Spleen (tissue), 7 donors: ENCODE data around the gene DNAH11.

Experiments
- POLR2A ChIP-seq, 3 donors: fragments of 450-650 bp; IDR thresholded peaks; one replicate each; pipeline ENCODE4 v1.5.1; 2017; ENCODE audit warnings: antibody characterized with exemption in 3 of 3, mild to moderate bottlenecking in 1 of 3
- POLR2AphosphoS5 ChIP-seq, 3 donors: sonication (generic); formaldehyde crosslinking; IDR thresholded peaks; one replicate each; pipeline ENCODE4 v1.5.1; 2017; ENCODE audit warnings: antibody characterized with exemption in 3 of 3
- TF ChIP-seq, protein P1 (sequence below), 11 experiments: fragments of 200-600 bp in 7 of 11; fragments of 450-650 bp in 4 of 11; sonication (generic) in 4 of 11; IDR thresholded peaks in 8 of 11; conservative IDR thresholded peaks in 3 of 11; 1 replicate in 7 of 11; 2 replicates in 4 of 11; pipeline versions ENCODE4 v1.4.0 to v1.8.0; 2016 to 2021; ENCODE audit warnings: antibody characterized with exemption in 11 of 11, inconsistent platforms in 4 of 11, mild to moderate bottlenecking in 1 of 11
- donor health status: DM: no; HTN: no; CAD: no; lungs with moderate emphysema.
- donor health status: DM: no; HTN: no; CAD: no.
- donor health status: DM: no; HTN: no; CAD: no.

- TF ChIP-seq POLR2A (IDR thresholded peaks at IDR 0.05): peak in 2 of 3 donors; percentile 22 to 29
- TF ChIP-seq, protein P1, sequence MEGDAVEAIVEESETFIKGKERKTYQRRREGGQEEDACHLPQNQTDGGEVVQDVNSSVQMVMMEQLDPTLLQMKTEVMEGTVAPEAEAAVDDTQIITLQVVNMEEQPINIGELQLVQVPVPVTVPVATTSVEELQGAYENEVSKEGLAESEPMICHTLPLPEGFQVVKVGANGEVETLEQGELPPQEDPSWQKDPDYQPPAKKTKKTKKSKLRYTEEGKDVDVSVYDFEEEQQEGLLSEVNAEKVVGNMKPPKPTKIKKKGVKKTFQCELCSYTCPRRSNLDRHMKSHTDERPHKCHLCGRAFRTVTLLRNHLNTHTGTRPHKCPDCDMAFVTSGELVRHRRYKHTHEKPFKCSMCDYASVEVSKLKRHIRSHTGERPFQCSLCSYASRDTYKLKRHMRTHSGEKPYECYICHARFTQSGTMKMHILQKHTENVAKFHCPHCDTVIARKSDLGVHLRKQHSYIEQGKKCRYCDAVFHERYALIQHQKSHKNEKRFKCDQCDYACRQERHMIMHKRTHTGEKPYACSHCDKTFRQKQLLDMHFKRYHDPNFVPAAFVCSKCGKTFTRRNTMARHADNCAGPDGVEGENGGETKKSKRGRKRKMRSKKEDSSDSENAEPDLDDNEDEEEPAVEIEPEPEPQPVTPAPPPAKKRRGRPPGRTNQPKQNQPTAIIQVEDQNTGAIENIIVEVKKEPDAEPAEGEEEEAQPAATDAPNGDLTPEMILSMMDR (IDR thresholded peaks at IDR 0.05 in 8 of 11, conservative IDR thresholded peaks at IDR 0.05 in 3 of 11): peak in 3 of 11 experiments; percentile 5 to 30 (median 11)
- peak; percentile 86 to 92 (median 87) for TF ChIP-seq POLR2AphosphoS5 (IDR thresholded peaks at IDR 0.05)
Measured at GRCh38 chr7:21945454-21946221, 402.8 kb downstream of the DNAH11 start, which contains the start of gene CDCA7L.
